Measurements from ENCODE around the gene FBLN2. TPM values are rescaled to one million over a fixed set of nuclear protein-coding genes. Genes with fewer than 3 reads are reported as not detected.

FBLN2 gene
- polyA plus RNA-seq, 1 experiment: 248 TPM

DNA sequence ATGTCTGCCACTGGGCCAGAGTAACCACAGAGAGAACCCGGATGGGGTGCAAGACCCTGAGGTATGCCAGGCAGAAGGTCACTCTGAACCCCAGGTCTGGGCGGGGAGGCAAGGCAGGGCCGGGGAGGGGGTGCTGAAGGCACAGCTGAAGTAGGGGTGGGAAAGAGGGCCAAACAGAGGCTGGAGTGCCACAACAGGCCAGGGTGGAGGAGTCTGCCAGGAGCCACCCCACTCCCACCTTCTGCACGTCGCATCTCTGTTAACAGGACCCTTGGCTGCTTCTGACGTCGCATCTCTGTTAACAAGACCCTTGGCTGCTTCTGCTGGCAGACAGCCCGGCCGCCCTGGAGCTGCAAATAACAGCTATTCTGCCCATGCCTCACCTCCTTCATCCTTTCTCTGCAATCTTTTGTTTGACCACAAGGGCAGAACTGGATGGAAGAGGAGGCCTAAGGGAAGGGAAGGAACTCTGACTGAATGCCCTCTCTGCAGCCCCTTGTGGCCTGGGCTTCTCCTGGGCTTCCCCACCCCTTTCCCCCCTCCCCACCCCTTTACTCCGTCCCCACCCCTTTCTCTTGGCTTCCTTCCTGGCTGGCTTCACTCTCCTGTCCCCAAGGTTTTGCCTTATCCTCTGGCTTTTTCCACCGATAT, 20.6 kb upstream of the FBLN2 start:
- POLR2A ChIA-PET: no interaction called here
- no peak for DNase-seq (ENCODE audit: low read depth)

DNA sequence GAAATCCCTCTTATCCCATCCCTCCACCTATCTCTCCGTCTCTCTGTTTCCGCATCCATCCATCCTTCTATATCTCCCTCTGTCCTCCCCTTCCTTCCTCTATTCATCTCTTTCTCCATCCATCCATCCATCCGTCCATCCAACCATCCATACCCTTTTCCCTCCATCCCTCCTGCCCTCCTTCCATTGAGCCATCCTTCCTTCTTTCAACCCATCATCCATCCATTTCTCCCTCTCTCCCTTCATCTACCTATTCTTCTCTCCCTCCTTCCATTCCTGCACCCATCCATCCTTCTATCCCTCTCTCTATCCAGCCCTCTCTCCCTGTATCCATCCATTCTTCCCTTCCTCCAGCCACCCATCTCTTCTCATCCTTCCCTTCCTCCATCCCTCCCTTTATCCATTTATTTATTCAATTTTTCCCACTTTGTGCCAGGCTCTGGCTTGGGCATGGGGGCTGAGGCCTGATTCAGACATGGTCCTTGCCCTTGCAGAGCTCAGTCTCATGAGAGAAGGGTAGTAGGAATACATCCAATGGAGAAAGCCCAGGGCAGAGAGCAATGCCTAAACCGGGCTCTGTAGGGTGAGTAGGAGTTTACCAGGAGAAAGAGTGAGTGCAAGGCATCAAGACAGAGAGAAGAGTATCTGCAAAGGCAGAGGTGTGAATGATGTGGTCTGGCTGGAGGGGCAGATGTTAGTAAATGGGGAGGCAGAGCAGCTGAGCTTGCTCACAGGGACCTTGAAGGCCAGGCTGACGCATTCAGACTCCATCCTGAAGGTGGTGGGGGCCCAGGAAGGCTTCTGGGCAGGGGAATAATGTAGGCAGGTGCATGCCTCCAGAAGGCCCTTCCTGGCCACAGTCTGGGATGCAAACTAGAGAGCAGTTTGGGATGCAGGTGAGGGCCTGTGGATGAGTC, 19.5 kb upstream of the FBLN2 start:
- ChIA-PET POLR2A (no interaction called here), CTCF (interaction anchor here (0.8 to 1.4 kb wide), 3 partner anchors 7 to 20 kb away, joined by 4 read pairs; no protein-coding TSS in a partner anchor)

More for the DNA sequence above, 20.6 kb upstream of the FBLN2 start:
- no peaks in the 10 kb centered on the region for H3K27me3 ChIP-seq (ENCODE audit: control insufficient read depth, insufficient read depth, low read length)
- no peaks in the 10 kb centered on the region for H3K36me3 ChIP-seq (ENCODE audit: control insufficient read depth, insufficient read depth, low read length)
- peak; percentile 33; the same call in 1 of the 2 replicates for TF ChIP-seq CTCF (IDR thresholded peaks at IDR 0.05; ENCODE audit: insufficient read depth, low read depth, low read length)
- no peak overlapping the region for H3K4me3 ChIP-seq (ENCODE audit: low read depth, low read length)
- CTCF ChIA-PET: interaction anchor here (0.8 to 1.4 kb wide), 4 partner anchors 8 to 19 kb away, joined by 3 to 4 read pairs (median 4); no protein-coding TSS in a partner anchor

GRCh38 chr3:13530241-13531009, 18.5 kb upstream of the FBLN2 start:
- POLR2A ChIA-PET: no interaction called here
- Histone ChIP-seq H3K36me3 (ENCODE audit: control insufficient read depth, insufficient read depth, low read length) (no peaks in the 10 kb centered on the region), H3K4me3 (ENCODE audit: low read depth, low read length) (no peak overlapping the region), H3K27me3 (ENCODE audit: control insufficient read depth, insufficient read depth, low read length) (no peaks in the 10 kb centered on the region)
- no peak for DNase-seq (ENCODE audit: low read depth)
- CTCF ChIA-PET: no interaction called here
- no peak for TF ChIP-seq CTCF (IDR thresholded peaks at IDR 0.05; ENCODE audit: insufficient read depth, low read depth, low read length)

More for the DNA sequence above, 19.5 kb upstream of the FBLN2 start:
- no peak for TF ChIP-seq CTCF (IDR thresholded peaks at IDR 0.05; ENCODE audit: insufficient read depth, low read depth, low read length)
- H3K36me3 ChIP-seq (ENCODE audit: control insufficient read depth, insufficient read depth, low read length): no peaks in the 10 kb centered on the region
- no peak overlapping the region for H3K4me3 ChIP-seq (ENCODE audit: low read depth, low read length)
- DNase-seq (ENCODE audit: low read depth): no peak
- no peaks in the 10 kb centered on the region for H3K27me3 ChIP-seq (ENCODE audit: control insufficient read depth, insufficient read depth, low read length)

DNA sequence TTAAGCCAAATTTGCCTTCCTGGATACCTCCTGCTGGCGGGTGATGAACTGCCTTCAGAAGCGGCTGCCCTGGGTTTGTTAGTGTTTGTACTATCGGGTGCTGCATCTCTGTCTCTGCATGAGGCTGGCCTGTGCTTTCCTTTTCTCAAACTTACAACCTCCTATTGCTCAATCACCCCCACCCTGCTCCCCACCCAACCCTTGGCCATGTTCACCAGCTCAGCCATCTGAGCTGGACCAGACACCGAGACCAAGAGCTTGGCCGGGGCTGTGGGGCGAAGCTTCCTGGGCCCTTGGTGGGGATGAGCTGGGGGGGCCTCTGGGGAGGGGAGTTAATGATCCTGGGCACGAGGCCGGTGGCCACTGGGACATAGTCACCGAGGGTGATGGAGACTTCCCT, 16.8 kb upstream of the FBLN2 start:
- no peak for TF ChIP-seq CTCF (IDR thresholded peaks at IDR 0.05; ENCODE audit: insufficient read depth, low read depth, low read length)
- Histone ChIP-seq H3K4me3 (ENCODE audit: low read depth, low read length) (no peak overlapping the region), H3K36me3 (ENCODE audit: control insufficient read depth, insufficient read depth, low read length) (no peaks in the 10 kb centered on the region), H3K27me3 (ENCODE audit: control insufficient read depth, insufficient read depth, low read length) (no peaks in the 10 kb centered on the region)
- ChIA-PET CTCF (interaction anchor here (1.4 kb wide), 1 partner anchor 18 kb away, joined by 3 read pairs; no protein-coding TSS in a partner anchor), POLR2A (no interaction called here)
- DNase-seq (ENCODE audit: low read depth): no peak
